ENCODE data around the gene PCGF1. TPM values are rescaled to one million over a fixed set of nuclear protein-coding genes. Genes with fewer than 3 reads are reported as not detected.

PCGF1 gene
- total and polyA plus RNA-seq, 2 experiments from 2014 or later: 24.1 to 24.8 TPM

DNA sequence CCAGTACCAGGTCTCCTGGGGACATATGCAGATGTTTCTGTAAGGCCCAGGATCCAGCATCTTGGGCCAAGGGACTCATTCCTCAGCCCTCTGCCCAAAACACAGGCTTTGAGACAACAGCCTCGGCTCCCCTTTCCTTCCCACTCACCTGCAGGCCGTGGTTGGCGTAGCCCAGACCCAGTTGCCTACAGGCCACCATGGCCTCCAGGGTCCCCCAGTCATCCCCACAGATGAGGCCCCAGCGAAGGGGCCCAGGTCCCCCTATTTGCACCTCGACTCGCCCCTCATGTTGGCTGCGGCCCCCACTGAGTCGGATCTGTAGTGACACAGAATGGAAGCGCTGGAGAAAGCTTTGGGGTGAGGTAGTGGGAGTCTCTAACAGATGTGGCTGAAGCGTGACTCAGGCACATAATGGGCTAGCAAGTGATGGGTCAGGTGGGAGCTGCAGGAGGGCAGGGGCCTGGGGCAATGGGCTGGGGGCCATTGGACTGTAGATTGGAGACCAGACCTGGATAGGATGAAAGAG lies 28.0 kb upstream of the PCGF1 start:
- Histone ChIP-seq H3K27ac (no peak overlapping the region), H3F3A (ENCODE audit: insufficient read depth) (peaks cover 35% of the 10 kb centered on the region), H4K20me1 (ENCODE audit: insufficient read depth) (no peaks in the 10 kb centered on the region), H3K4me3 (no peak overlapping the region), H2AFZ (no peak overlapping the region), H3K9ac (no peak overlapping the region), H3K79me2 (ENCODE audit: insufficient read depth) (peaks cover 17% of the 10 kb centered on the region), H3K27me3 (replicated peaks; ENCODE audit: insufficient read depth) (no peaks in the 10 kb centered on the region), H3K9me3 (ENCODE audit: low read depth) (no peaks in the 10 kb centered on the region), H3K4me1 (ENCODE audit: insufficient read depth) (peaks cover 21% of the 10 kb centered on the region), H3K4me2 (ENCODE audit: unreplicated experiment) (no peak overlapping the region), H3K36me3 (ENCODE audit: low read depth) (no peaks in the 10 kb centered on the region), H3K9me2 (ENCODE audit: insufficient read depth) (no peaks in the 10 kb centered on the region)
- 92% methylated on average over 10 of the region's 10 CpGs for WGBS, 2 experiments (ENCODE audit: low coverage in 1 of 2, low lambda C conversion rate in 2 of 2, missing lambda C conversion rate in 2 of 2)
- TF ChIP-seq EZH2phosphoT487 (IDR thresholded peaks at IDR 0.05; ENCODE audit: insufficient read depth, low read depth) (no peak), EZH2 (IDR thresholded peaks at IDR 0.05; ENCODE audit: insufficient read depth, poor library complexity, severe bottlenecking) (no peak)
- no peak for DNase-seq
- in situ Hi-C loops (cut with MboI): no loop called here

GRCh38 chr2:74534411-74534810 lies 26.9 kb upstream of the PCGF1 start:
- Histone ChIP-seq H3K27me3 (replicated peaks; ENCODE audit: insufficient read depth) (no peaks in the 10 kb centered on the region), H3K27ac (no peak overlapping the region), H3K9me2 (ENCODE audit: insufficient read depth) (no peaks in the 10 kb centered on the region), H3K36me3 (ENCODE audit: low read depth) (no peaks in the 10 kb centered on the region), H3K79me2 (ENCODE audit: insufficient read depth) (peaks cover 24% of the 10 kb centered on the region), H4K20me1 (ENCODE audit: insufficient read depth) (no peaks in the 10 kb centered on the region), H3K4me3 (no peak overlapping the region), H3F3A (ENCODE audit: insufficient read depth) (peaks cover 31% of the 10 kb centered on the region), H2AFZ (no peak overlapping the region), H3K4me2 (ENCODE audit: unreplicated experiment) (no peak overlapping the region), H3K9me3 (ENCODE audit: low read depth) (no peaks in the 10 kb centered on the region), H3K4me1 (ENCODE audit: insufficient read depth) (peaks cover 14% of the 10 kb centered on the region), H3K9ac (no peak overlapping the region)
- in situ Hi-C loops (cut with MboI): no loop called here
- no peak for DNase-seq
- WGBS, 2 experiments (ENCODE audit: low coverage in 1 of 2, low lambda C conversion rate in 2 of 2, missing lambda C conversion rate in 2 of 2): 71 to 72% methylated on average over 11 to 12 of the region's 12 CpGs
- TF ChIP-seq EZH2 (IDR thresholded peaks at IDR 0.05; ENCODE audit: insufficient read depth, poor library complexity, severe bottlenecking): no peak
- no peak for TF ChIP-seq EZH2phosphoT487 (IDR thresholded peaks at IDR 0.05; ENCODE audit: insufficient read depth, low read depth)

DNA sequence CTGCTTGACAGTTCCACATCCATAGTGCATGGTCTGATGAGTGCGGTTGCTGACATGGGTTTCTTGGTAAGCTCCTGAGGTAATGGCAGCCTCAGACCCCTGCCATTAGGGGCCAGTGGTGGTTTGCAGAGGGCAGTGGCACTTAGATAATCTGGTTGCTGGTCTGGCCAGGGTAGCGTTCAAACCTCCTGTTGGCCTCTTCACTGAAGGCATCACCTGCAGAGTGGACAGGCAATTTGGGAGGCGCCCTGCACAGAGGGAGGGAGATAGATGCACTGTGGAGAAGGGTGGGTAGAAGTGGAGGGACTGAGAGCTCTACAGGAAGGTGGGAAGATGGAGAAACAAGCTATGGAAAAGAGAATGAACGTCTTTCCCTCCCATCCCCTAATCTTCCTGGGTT lies 26.0 kb upstream of the PCGF1 start:
- Histone ChIP-seq H3K36me3 (ENCODE audit: low read depth) (no peaks in the 10 kb centered on the region), H3K4me2 (ENCODE audit: unreplicated experiment) (no peak overlapping the region), H3K9me2 (ENCODE audit: insufficient read depth) (no peaks in the 10 kb centered on the region), H2AFZ (no peak overlapping the region), H3F3A (ENCODE audit: insufficient read depth) (peaks cover 30% of the 10 kb centered on the region), H3K9me3 (ENCODE audit: low read depth) (no peaks in the 10 kb centered on the region), H3K79me2 (ENCODE audit: insufficient read depth) (peaks cover 34% of the 10 kb centered on the region), H3K9ac (no peak overlapping the region), H4K20me1 (ENCODE audit: insufficient read depth) (no peaks in the 10 kb centered on the region), H3K27me3 (replicated peaks; ENCODE audit: insufficient read depth) (no peaks in the 10 kb centered on the region), H3K4me1 (ENCODE audit: insufficient read depth) (peaks cover 16% of the 10 kb centered on the region), H3K4me3 (no peak overlapping the region), H3K27ac (no peak overlapping the region)
- DNase-seq: no peak
- 77 to 80% methylated on average over 4 of the region's 4 CpGs for WGBS, 2 experiments (ENCODE audit: low coverage in 1 of 2, low lambda C conversion rate in 2 of 2, missing lambda C conversion rate in 2 of 2)
- TF ChIP-seq EZH2phosphoT487 (IDR thresholded peaks at IDR 0.05; ENCODE audit: insufficient read depth, low read depth) (no peak), EZH2 (IDR thresholded peaks at IDR 0.05; ENCODE audit: insufficient read depth, poor library complexity, severe bottlenecking) (no peak)
- in situ Hi-C loops (cut with MboI): no loop called here

DNA sequence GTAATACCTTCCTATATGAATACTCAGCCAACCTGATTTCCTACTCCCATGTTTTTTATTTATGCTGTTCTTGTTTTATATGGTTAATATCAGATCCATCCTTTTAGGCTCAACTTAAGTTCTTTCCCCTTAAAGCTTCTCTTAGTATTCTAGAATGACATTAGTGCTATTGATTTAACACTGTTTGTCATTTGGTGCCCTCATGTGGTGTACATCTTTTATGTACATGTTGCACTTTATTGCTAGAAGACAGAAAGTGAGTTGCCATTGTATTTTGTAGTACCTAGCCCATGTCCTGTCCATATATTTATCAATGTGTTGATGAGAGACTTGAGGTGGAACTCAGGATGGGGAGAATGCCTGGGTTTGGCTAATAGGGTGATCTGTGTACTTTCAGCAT lies 24.7 kb upstream of the PCGF1 start:
- no peak overlapping the region for H3K9ac ChIP-seq
- H3K4me2 ChIP-seq (ENCODE audit: unreplicated experiment): no peak overlapping the region
- peak overlapping the region; percentile 80; the same call in 1 of the 2 replicates for H3K4me3 ChIP-seq
- peaks cover 46% of the 10 kb centered on the region for H3K79me2 ChIP-seq (ENCODE audit: insufficient read depth)
- no peak overlapping the region for H2AFZ ChIP-seq
- no peak overlapping the region for H3K27ac ChIP-seq
- peaks cover 20% of the 10 kb centered on the region; the same call in 1 of the 2 replicates for H3F3A ChIP-seq (ENCODE audit: insufficient read depth)
- peak; percentile 72 for DNase-seq
- no peaks in the 10 kb centered on the region for H3K36me3 ChIP-seq (ENCODE audit: low read depth)
- no peak for TF ChIP-seq EZH2phosphoT487 (IDR thresholded peaks at IDR 0.05; ENCODE audit: insufficient read depth, low read depth)
- TF ChIP-seq EZH2 (IDR thresholded peaks at IDR 0.05; ENCODE audit: insufficient read depth, poor library complexity, severe bottlenecking): no peak
- peaks cover 22% of the 10 kb centered on the region for H3K4me1 ChIP-seq (ENCODE audit: insufficient read depth)
- in situ Hi-C loops (cut with MboI): no loop called here
- no peaks in the 10 kb centered on the region for H4K20me1 ChIP-seq (ENCODE audit: insufficient read depth)
- H3K9me3 ChIP-seq (ENCODE audit: low read depth): no peaks in the 10 kb centered on the region
- H3K9me2 ChIP-seq (ENCODE audit: insufficient read depth): no peaks in the 10 kb centered on the region
- H3K27me3 ChIP-seq (replicated peaks; ENCODE audit: insufficient read depth): no peaks in the 10 kb centered on the region

DNA sequence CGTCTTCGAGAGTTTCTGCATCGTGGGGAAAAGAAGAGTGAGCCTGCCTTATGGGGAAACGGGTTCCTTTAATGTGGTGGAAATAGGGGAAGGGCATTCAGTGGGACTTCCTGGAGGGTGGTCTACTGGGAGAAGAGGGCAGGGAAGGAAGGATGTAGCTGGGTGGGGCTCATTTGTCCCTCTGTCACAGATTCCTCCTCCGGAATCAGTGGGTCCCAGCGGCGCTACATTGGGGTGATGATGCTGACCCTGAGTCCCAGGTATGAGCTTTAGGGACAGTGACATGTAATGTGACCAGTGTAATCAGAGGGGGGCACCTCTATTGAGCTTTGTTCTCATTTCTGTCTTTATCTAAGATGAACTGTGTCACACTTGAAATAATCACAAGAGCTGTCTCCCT lies 24.2 kb upstream of the PCGF1 start:
- Histone ChIP-seq H3K9ac (peak overlapping the region; percentile 89), H3K36me3 (ENCODE audit: low read depth) (0 out of 2 replicates have a peak, but pooled peaks cover 4% of the 10 kb centered on the region), H3F3A (ENCODE audit: insufficient read depth) (peaks cover 20% of the 10 kb centered on the region; the same call in 1 of the 2 replicates), H3K9me2 (ENCODE audit: insufficient read depth) (no peaks in the 10 kb centered on the region), H3K4me2 (ENCODE audit: unreplicated experiment) (peak overlapping the region; percentile 94), H3K4me1 (ENCODE audit: insufficient read depth) (peaks cover 22% of the 10 kb centered on the region), H3K4me3 (peak overlapping the region; percentile 80; the same call in 1 of the 2 replicates), H4K20me1 (ENCODE audit: insufficient read depth) (no peaks in the 10 kb centered on the region), H2AFZ (no peak overlapping the region), H3K79me2 (ENCODE audit: insufficient read depth) (peaks cover 51% of the 10 kb centered on the region), H3K9me3 (ENCODE audit: low read depth) (no peaks in the 10 kb centered on the region), H3K27me3 (replicated peaks; ENCODE audit: insufficient read depth) (no peaks in the 10 kb centered on the region), H3K27ac (no peak overlapping the region)
- WGBS, 2 experiments (ENCODE audit: low coverage in 1 of 2, low lambda C conversion rate in 2 of 2, missing lambda C conversion rate in 2 of 2): 82 to 86% methylated on average over 7 of the region's 7 CpGs
- in situ Hi-C loops (cut with MboI): no loop called here
- no peak for DNase-seq
- TF ChIP-seq EZH2 (IDR thresholded peaks at IDR 0.05; ENCODE audit: insufficient read depth, poor library complexity, severe bottlenecking) (no peak), EZH2phosphoT487 (IDR thresholded peaks at IDR 0.05; ENCODE audit: insufficient read depth, low read depth) (no peak)
